ENCODE measurements around the gene WWTR1. TPM values are rescaled to one million over a fixed set of nuclear protein-coding genes. Genes with fewer than 3 reads are reported as not detected.

WWTR1 gene
- total and polyA plus RNA-seq, 2 of the 4 experiments (the other 2 are of a cell fraction) = 38.9 to 65.3 TPM

DNA sequence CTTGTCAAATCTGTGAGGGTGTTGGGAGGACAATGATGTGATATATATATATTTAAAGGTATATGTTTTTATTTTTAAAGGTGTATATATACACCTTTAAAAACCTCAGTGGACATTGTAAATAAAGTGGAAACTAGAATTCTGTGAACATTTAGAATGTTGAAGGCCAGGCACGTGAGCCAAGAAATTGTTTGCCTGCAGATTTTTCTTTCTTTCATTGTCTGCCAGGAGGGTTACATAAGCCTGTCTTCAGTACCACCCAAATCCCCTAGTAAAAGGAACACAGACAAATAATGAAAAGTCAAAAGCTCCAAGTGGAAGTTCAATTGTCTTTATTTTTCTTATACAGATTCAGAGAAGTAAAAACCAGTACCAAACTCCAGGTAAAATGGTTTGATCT is 140.9 kb downstream of the WWTR1 start:
- no peak overlapping the region for H3K18ac ChIP-seq (ENCODE audit: low read depth, low read length)
- 0 out of 2 replicates have a peak, but pooled peaks cover 3% of the 10 kb centered on the region for H3K9me1 ChIP-seq (ENCODE audit: insufficient read depth, low read length)
- H2BK20ac ChIP-seq (ENCODE audit: low read depth, low read length) = no peak overlapping the region
- ChIA-PET CTCF (no interaction called here), POLR2A (ENCODE audit: unreplicated experiment) (no interaction called here)
- no peak overlapping the region for H2AFZ ChIP-seq (replicated peaks; ENCODE audit: low read length, poor library complexity)
- ATAC-seq (ENCODE audit: low read depth) (no peak), DNase-seq (no peak)
- H3K14ac ChIP-seq (replicated peaks; ENCODE audit: low read depth, low read length) = no peak overlapping the region
- H2BK15ac ChIP-seq (ENCODE audit: low read depth, low read length) = no peak overlapping the region
- no peak overlapping the region for H4K91ac ChIP-seq (ENCODE audit: insufficient read depth, low read depth, low read length)
- H3K23ac ChIP-seq (ENCODE audit: low read depth, low read length) = no peak overlapping the region
- intact Hi-C loops (cut with micrococcal nuclease) = no loop called here
- no peaks in the 10 kb centered on the region for H3K4me1 ChIP-seq (ENCODE audit: control insufficient read depth, insufficient read depth, low read length)
- no peak overlapping the region for H2BK5ac ChIP-seq (ENCODE audit: low read depth, low read length, poor library complexity, severe bottlenecking)
- no peak overlapping the region for H2BK120ac ChIP-seq (ENCODE audit: low read depth, low read length)
- H3K56ac ChIP-seq (ENCODE audit: extremely low read depth, insufficient read depth, low read length) = no peak overlapping the region
- no peaks in the 10 kb centered on the region for H3K9me3 ChIP-seq (ENCODE audit: control insufficient read depth, insufficient read depth, low read length)
- H3K27ac ChIP-seq (ENCODE audit: insufficient read depth, low read length) = no peak overlapping the region
- no CpG with 5 or more reads among the region's 1 CpG for WGBS, 2 experiments (ENCODE audit: extremely low coverage in 2 of 2, insufficient read length in 1 of 2)
- H4K8ac ChIP-seq (ENCODE audit: low read depth in 2 of 2, low read length in 2 of 2) = no peak overlapping the region
- no peak overlapping the region for H3K4ac ChIP-seq (ENCODE audit: low read depth, low read length)
- in situ Hi-C loops (cut with MboI; ENCODE audit: low sequenced_read_pairs) = no loop called here
- H3K79me1 ChIP-seq (ENCODE audit: low read depth in 1 of 2, low read length in 2 of 2) = peaks cover 3 to 16% of the 10 kb centered on the region in 2 experiments; a peak in 2 of 4 replicates
- peaks cover 16% of the 10 kb centered on the region for H3K36me3 ChIP-seq (ENCODE audit: control insufficient read depth, insufficient read depth, low read length)
- no peaks in the 10 kb centered on the region for H4K20me1 ChIP-seq (ENCODE audit: insufficient read depth, low read length)
- H3K4me2 ChIP-seq (ENCODE audit: low read depth, low read length) = no peak overlapping the region
- dilution Hi-C loops (cut with HindIII; ENCODE audit: low sequenced_read_pairs, unreplicated experiment) = loop anchor here (25.0 kb wide), 1 partner anchor 220 kb away; no protein-coding TSS in a partner anchor
- H3K27me3 ChIP-seq (ENCODE audit: control insufficient read depth, insufficient read depth, low read length) = no peaks in the 10 kb centered on the region
- BruUV-seq (replicated peaks) = no TSS peak
- H4K5ac ChIP-seq (ENCODE audit: low read depth, low read length) = no peak overlapping the region
- H2AK9ac ChIP-seq (replicated peaks; ENCODE audit: low read depth, low read length, poor library complexity) = no peak overlapping the region
- TF ChIP-seq SMC3 (IDR thresholded peaks at IDR 0.05; ENCODE audit: low read depth, low read length) (no peak), RFX5 (IDR thresholded peaks at IDR 0.05; ENCODE audit: low read depth, low read length) (no peak), FOS (IDR thresholded peaks at IDR 0.05; ENCODE audit: low read depth, low read length) (no peak), RCOR1 (IDR thresholded peaks at IDR 0.05; ENCODE audit: insufficient replicate concordance, low read length) (no peak), MXI1 (IDR thresholded peaks at IDR 0.05; ENCODE audit: borderline replicate concordance, low read depth, low read length) (no peak), POLR2A (IDR thresholded peaks at IDR 0.05; ENCODE audit: low read depth, low read length) (no peak), CHD1 (IDR thresholded peaks at IDR 0.05; ENCODE audit: low read depth, low read length) (no peak), CEBPB (IDR thresholded peaks at IDR 0.05; ENCODE audit: low read depth, low read length) (no peak), MAZ (IDR thresholded peaks at IDR 0.05; ENCODE audit: borderline replicate concordance, low read depth, low read length) (no peak), RAD21 (IDR thresholded peaks at IDR 0.05; ENCODE audit: low read length) (no peak), MAFK (IDR thresholded peaks at IDR 0.05; ENCODE audit: low read depth, low read length) (no peak), NFE2L2 (IDR thresholded peaks at IDR 0.05; ENCODE audit: low read depth, low read length) (no peak), BHLHE40 (IDR thresholded peaks at IDR 0.05; ENCODE audit: low read depth, low read length) (no peak)
- TF ChIP-seq, protein P1, sequence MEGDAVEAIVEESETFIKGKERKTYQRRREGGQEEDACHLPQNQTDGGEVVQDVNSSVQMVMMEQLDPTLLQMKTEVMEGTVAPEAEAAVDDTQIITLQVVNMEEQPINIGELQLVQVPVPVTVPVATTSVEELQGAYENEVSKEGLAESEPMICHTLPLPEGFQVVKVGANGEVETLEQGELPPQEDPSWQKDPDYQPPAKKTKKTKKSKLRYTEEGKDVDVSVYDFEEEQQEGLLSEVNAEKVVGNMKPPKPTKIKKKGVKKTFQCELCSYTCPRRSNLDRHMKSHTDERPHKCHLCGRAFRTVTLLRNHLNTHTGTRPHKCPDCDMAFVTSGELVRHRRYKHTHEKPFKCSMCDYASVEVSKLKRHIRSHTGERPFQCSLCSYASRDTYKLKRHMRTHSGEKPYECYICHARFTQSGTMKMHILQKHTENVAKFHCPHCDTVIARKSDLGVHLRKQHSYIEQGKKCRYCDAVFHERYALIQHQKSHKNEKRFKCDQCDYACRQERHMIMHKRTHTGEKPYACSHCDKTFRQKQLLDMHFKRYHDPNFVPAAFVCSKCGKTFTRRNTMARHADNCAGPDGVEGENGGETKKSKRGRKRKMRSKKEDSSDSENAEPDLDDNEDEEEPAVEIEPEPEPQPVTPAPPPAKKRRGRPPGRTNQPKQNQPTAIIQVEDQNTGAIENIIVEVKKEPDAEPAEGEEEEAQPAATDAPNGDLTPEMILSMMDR (conservative IDR thresholded peaks at IDR 0.05; ENCODE audit: low read depth, low read length) = no peak
- TF ChIP-seq, protein P2, sequence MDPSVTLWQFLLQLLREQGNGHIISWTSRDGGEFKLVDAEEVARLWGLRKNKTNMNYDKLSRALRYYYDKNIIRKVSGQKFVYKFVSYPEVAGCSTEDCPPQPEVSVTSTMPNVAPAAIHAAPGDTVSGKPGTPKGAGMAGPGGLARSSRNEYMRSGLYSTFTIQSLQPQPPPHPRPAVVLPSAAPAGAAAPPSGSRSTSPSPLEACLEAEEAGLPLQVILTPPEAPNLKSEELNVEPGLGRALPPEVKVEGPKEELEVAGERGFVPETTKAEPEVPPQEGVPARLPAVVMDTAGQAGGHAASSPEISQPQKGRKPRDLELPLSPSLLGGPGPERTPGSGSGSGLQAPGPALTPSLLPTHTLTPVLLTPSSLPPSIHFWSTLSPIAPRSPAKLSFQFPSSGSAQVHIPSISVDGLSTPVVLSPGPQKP (IDR thresholded peaks at IDR 0.05; ENCODE audit: borderline replicate concordance, low read depth, low read length) = no peak
- TF ChIP-seq, protein P3, sequence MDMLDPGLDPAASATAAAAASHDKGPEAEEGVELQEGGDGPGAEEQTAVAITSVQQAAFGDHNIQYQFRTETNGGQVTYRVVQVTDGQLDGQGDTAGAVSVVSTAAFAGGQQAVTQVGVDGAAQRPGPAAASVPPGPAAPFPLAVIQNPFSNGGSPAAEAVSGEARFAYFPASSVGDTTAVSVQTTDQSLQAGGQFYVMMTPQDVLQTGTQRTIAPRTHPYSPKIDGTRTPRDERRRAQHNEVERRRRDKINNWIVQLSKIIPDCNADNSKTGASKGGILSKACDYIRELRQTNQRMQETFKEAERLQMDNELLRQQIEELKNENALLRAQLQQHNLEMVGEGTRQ (IDR thresholded peaks at IDR 0.05; ENCODE audit: low read depth, low read length) = no peak
- no peak overlapping the region for H3K4me3 ChIP-seq (ENCODE audit: insufficient read depth, low read depth, low read length)
- no peak overlapping the region for H2AK5ac ChIP-seq (ENCODE audit: low read depth, low read length)
- H3K9ac ChIP-seq (ENCODE audit: low read depth, low read length) = no peak overlapping the region

Measured in IMR-90 (cell line).